Left renal pelvis (tissue), 4 donors: ENCODE results near the gene KRTAP19-3. TPM values are rescaled to one million over a fixed set of nuclear protein-coding genes. Genes with fewer than 3 reads are reported as not detected.
"Not testable (repeated sequence)": the region's sequence is repeated elsewhere in the genome, so short reads cannot be mapped to it uniquely, and the experiment has no call there.

Experiments
- DNase-seq, 4 donors: peaks; one replicate each; pipeline ENCODE4 v3.0.0-alpha.2; 2013; ENCODE audit warnings: low read depth in 4 of 4, low spot score in 3 of 4
- polyA plus RNA-seq, 4 donors: library from polyadenylated mRNA; unstranded; fragments of 120-200 nt; gene quantifications; one replicate each; pipeline ENCODE4 v1.2.1, GENCODE V29; 2013; ENCODE audit not compliant: insufficient read length in 4 of 4

KRTAP19-3 gene
- polyA plus RNA-seq: not detected

GRCh38 chr21:30491963-30492428 is at the start of gene KRTAP19-3:
Gene KRTAP19-3 (minus strand): TSS chr21:30492013. CDS start chr21:30491957, 56 bp downstream.
- DNase-seq: no peak

- DNase-seq: no peak
Measured at GRCh38 chr21:30518876-30519275, 27.1 kb upstream of the KRTAP19-3 start.

GRCh38 chr21:30515681-30516080 is 23.9 kb upstream of the KRTAP19-3 start:
- DNase-seq: no peak

GRCh38 chr21:30505621-30506205 is 13.9 kb upstream of the KRTAP19-3 start:
- not testable (repeated sequence) for DNase-seq

GRCh38 chr21:30502041-30502440 is 10.2 kb upstream of the KRTAP19-3 start, which contains the start of gene KRTAP19-5:
Gene KRTAP19-5 (minus strand): TSS chr21:30502141. CDS start chr21:30502090, 51 bp downstream.
- DNase-seq: no peak

GRCh38 chr21:30497065-30497464 is 5.3 kb upstream of the KRTAP19-3 start, which contains the start of gene KRTAP19-4:
Gene KRTAP19-4 (minus strand): TSS chr21:30497165. CDS start chr21:30497110, 55 bp downstream.
- DNase-seq: no peak

- no peak for DNase-seq
Measured at GRCh38 chr21:30487336-30487735, 4.5 kb downstream of the KRTAP19-3 start, which contains the start of gene KRTAP19-2. Gene KRTAP19-2 (minus strand): TSS chr21:30487436. CDS start chr21:30487348, 88 bp downstream.

GRCh38 chr21:30486180-30486579 is 5.6 kb downstream of the KRTAP19-3 start:
- no peak for DNase-seq

- no peak for DNase-seq
Measured at GRCh38 chr21:30482130-30482529, 9.7 kb downstream of the KRTAP19-3 start.

- no peak for DNase-seq
Measured at GRCh38 chr21:30480145-30480544, 11.7 kb downstream of the KRTAP19-3 start, which contains the start of gene KRTAP19-1. Gene KRTAP19-1 (minus strand): TSS chr21:30480367. CDS start chr21:30480317, 50 bp downstream.

GRCh38 chr21:30479259-30479658 is 12.6 kb downstream of the KRTAP19-3 start:
- no peak for DNase-seq

GRCh38 chr21:30478004-30478403 is 13.8 kb downstream of the KRTAP19-3 start:
- DNase-seq: no peak

- peak in 3 of 4 donors; percentile 16 to 29 (median 20) for DNase-seq
Measured at GRCh38 chr21:30468900-30469714, 22.7 kb downstream of the KRTAP19-3 start.

- DNase-seq: no peak
Measured at GRCh38 chr21:30463713-30464112, 28.1 kb downstream of the KRTAP19-3 start.

GRCh38 chr21:30448514-30448913 is 43.3 kb downstream of the KRTAP19-3 start:
- no peak for DNase-seq

GRCh38 chr21:30447056-30447455 is 44.8 kb downstream of the KRTAP19-3 start:
- peak in 1 of 4 donors; percentile 22 for DNase-seq

GRCh38 chr21:30444204-30444603 is 47.6 kb downstream of the KRTAP19-3 start:
- no peak for DNase-seq

GRCh38 chr21:30443226-30443625 is 48.6 kb downstream of the KRTAP19-3 start:
- DNase-seq: no peak
